Measurements from ENCODE around the gene AQP1.

DNA sequence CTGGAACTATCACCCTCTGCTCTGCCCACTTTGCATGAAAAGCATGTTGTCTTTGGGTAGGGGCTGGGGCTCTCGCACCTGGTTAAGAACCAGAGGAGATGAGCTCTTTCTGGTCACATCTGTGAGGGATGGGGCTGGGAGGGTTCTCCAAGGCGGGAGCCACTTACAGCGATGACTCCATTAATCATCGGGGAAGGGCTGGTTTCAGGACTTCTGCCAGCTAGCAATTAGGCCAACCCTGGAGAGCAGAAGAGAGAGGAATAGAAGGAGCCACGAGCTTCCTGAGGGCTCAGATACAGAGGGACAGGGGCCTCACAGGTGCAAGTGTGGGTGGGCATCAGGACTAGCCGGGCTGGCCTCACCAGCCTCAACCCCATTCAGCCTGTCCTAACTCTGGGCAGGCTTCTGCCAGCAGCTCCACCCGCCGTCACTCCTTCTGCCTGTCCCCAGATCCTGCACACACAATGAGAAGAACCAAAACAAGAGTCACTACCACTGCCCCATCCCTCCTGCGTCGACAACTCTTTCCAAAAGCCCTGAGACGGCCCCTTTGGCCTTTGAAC is 8.4 kb downstream of the AQP1 start:
- TF ChIP-seq, protein P1, sequence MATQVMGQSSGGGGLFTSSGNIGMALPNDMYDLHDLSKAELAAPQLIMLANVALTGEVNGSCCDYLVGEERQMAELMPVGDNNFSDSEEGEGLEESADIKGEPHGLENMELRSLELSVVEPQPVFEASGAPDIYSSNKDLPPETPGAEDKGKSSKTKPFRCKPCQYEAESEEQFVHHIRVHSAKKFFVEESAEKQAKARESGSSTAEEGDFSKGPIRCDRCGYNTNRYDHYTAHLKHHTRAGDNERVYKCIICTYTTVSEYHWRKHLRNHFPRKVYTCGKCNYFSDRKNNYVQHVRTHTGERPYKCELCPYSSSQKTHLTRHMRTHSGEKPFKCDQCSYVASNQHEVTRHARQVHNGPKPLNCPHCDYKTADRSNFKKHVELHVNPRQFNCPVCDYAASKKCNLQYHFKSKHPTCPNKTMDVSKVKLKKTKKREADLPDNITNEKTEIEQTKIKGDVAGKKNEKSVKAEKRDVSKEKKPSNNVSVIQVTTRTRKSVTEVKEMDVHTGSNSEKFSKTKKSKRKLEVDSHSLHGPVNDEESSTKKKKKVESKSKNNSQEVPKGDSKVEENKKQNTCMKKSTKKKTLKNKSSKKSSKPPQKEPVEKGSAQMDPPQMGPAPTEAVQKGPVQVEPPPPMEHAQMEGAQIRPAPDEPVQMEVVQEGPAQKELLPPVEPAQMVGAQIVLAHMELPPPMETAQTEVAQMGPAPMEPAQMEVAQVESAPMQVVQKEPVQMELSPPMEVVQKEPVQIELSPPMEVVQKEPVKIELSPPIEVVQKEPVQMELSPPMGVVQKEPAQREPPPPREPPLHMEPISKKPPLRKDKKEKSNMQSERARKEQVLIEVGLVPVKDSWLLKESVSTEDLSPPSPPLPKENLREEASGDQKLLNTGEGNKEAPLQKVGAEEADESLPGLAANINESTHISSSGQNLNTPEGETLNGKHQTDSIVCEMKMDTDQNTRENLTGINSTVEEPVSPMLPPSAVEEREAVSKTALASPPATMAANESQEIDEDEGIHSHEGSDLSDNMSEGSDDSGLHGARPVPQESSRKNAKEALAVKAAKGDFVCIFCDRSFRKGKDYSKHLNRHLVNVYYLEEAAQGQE (IDR thresholded peaks at IDR 0.05; ENCODE audit: borderline replicate concordance in 1 of 2, low read depth in 1 of 2, low read length in 2 of 2), result no peak
- TF ChIP-seq, protein P2, sequence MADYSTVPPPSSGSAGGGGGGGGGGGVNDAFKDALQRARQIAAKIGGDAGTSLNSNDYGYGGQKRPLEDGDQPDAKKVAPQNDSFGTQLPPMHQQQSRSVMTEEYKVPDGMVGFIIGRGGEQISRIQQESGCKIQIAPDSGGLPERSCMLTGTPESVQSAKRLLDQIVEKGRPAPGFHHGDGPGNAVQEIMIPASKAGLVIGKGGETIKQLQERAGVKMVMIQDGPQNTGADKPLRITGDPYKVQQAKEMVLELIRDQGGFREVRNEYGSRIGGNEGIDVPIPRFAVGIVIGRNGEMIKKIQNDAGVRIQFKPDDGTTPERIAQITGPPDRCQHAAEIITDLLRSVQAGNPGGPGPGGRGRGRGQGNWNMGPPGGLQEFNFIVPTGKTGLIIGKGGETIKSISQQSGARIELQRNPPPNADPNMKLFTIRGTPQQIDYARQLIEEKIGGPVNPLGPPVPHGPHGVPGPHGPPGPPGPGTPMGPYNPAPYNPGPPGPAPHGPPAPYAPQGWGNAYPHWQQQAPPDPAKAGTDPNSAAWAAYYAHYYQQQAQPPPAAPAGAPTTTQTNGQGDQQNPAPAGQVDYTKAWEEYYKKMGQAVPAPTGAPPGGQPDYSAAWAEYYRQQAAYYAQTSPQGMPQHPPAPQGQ (CRISPR knock-in tag; IDR thresholded peaks at IDR 0.05; ENCODE audit: borderline replicate concordance), result no peak
- TF ChIP-seq, protein P3, sequence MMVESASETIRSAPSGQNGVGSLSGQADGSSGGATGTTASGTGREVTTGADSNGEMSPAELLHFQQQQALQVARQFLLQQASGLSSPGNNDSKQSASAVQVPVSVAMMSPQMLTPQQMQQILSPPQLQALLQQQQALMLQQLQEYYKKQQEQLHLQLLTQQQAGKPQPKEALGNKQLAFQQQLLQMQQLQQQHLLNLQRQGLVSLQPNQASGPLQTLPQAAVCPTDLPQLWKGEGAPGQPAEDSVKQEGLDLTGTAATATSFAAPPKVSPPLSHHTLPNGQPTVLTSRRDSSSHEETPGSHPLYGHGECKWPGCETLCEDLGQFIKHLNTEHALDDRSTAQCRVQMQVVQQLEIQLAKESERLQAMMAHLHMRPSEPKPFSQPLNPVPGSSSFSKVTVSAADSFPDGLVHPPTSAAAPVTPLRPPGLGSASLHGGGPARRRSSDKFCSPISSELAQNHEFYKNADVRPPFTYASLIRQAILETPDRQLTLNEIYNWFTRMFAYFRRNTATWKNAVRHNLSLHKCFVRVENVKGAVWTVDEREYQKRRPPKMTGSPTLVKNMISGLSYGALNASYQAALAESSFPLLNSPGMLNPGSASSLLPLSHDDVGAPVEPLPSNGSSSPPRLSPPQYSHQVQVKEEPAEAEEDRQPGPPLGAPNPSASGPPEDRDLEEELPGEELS (CRISPR knock-in tag; IDR thresholded peaks at IDR 0.05), result no peak
